Sigmoid colon (tissue), 3 donors: ENCODE data around the gene MAP1LC3A.

Experiments used
- CTCF ChIP-seq, 4 experiments: fragments of 450-650 bp in 3 of 4; fragments of 200-600 bp in 1 of 4; IDR thresholded peaks; one replicate each; pipeline ENCODE4 v1.5.1; 2016 to 2019; ENCODE audit warnings: antibody characterized with exemption in 4 of 4, mild to moderate bottlenecking in 3 of 4, moderate library complexity in 2 of 4
- POLR2A ChIP-seq, 2 donors: fragments of 450-650 bp; IDR thresholded peaks; one replicate each; pipeline ENCODE4 v1.6.1; 2016; ENCODE audit warnings: antibody characterized with exemption in 2 of 2, mild to moderate bottlenecking in 2 of 2, moderate library complexity in 2 of 2

GRCh38 chr20:34564833-34565232 is 6.3 kb downstream of the MAP1LC3A start:
- TF ChIP-seq CTCF (IDR thresholded peaks at IDR 0.05) (no peak), POLR2A (IDR thresholded peaks at IDR 0.05) (no peak)
